ENCODE measurements around the gene PIAS1.

The PIAS1 gene

DNA sequence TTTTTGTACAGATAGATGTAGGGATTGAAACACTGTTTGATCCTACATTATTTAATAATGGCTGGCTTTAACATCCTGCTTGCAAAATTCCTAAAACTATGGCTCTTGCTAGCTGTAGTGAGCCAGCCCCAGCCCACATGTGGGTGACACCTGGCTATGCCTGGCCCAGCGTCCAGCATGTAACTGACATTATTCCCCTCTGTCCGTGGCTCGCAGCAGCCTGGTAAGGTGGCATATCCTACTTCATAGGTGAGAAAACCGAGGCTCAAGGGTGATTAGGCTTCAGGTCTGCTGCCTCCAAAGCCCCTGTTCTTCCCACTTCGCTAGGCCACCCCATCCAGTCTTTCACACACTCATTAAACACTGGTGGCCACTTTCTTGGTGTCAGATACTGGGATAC is 149.4 kb downstream of the PIAS1 start:
- TF ChIP-seq, protein P1, sequence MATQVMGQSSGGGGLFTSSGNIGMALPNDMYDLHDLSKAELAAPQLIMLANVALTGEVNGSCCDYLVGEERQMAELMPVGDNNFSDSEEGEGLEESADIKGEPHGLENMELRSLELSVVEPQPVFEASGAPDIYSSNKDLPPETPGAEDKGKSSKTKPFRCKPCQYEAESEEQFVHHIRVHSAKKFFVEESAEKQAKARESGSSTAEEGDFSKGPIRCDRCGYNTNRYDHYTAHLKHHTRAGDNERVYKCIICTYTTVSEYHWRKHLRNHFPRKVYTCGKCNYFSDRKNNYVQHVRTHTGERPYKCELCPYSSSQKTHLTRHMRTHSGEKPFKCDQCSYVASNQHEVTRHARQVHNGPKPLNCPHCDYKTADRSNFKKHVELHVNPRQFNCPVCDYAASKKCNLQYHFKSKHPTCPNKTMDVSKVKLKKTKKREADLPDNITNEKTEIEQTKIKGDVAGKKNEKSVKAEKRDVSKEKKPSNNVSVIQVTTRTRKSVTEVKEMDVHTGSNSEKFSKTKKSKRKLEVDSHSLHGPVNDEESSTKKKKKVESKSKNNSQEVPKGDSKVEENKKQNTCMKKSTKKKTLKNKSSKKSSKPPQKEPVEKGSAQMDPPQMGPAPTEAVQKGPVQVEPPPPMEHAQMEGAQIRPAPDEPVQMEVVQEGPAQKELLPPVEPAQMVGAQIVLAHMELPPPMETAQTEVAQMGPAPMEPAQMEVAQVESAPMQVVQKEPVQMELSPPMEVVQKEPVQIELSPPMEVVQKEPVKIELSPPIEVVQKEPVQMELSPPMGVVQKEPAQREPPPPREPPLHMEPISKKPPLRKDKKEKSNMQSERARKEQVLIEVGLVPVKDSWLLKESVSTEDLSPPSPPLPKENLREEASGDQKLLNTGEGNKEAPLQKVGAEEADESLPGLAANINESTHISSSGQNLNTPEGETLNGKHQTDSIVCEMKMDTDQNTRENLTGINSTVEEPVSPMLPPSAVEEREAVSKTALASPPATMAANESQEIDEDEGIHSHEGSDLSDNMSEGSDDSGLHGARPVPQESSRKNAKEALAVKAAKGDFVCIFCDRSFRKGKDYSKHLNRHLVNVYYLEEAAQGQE (IDR thresholded peaks at IDR 0.05; ENCODE audit: insufficient read depth in 1 of 2, low read depth in 2 of 2, low read length in 2 of 2) = no peak
- TF ChIP-seq POLR2AphosphoS5 (IDR thresholded peaks at IDR 0.05; ENCODE audit: low read depth, low read length) (no peak), FOXP2 (optimal IDR thresholded peaks at IDR 0.05; ENCODE audit: borderline replicate concordance, extremely low read depth, extremely low read length, insufficient read depth) (no peak), TAF1 (IDR thresholded peaks at IDR 0.05; ENCODE audit: borderline replicate concordance, insufficient read depth, low read length) (no peak), SIN3A (IDR thresholded peaks at IDR 0.05; ENCODE audit: borderline replicate concordance, insufficient read depth, low read length) (no peak)

DNA sequence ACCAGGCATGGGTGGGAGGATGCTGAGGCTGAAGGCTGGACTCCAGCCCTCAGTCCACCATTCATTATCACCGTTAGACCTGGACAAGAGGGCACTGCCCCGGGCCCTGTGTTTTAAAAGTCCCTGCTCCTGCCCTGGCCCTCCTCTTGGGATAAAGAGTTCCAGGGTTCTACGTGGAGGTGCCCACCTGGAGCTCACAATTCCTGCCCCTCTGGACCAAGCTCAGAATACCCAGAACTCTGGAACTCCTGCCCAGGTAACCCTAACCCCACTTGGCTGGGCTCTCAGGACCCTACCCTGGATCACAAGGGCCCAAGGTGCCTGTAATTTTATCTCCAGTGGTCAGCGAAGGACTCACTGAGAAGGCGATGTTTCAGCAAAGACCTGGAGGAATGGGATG is 149.8 kb downstream of the PIAS1 start:
- TF ChIP-seq TAF1 (IDR thresholded peaks at IDR 0.05; ENCODE audit: borderline replicate concordance, insufficient read depth, low read length) = no peak
- TF ChIP-seq FOXP2 (optimal IDR thresholded peaks at IDR 0.05; ENCODE audit: borderline replicate concordance, extremely low read depth, extremely low read length, insufficient read depth) = no peak
- no peak for TF ChIP-seq SIN3A (IDR thresholded peaks at IDR 0.05; ENCODE audit: borderline replicate concordance, insufficient read depth, low read length)
- no peak for TF ChIP-seq POLR2AphosphoS5 (IDR thresholded peaks at IDR 0.05; ENCODE audit: low read depth, low read length)
- TF ChIP-seq, protein P1 (IDR thresholded peaks at IDR 0.05; ENCODE audit: insufficient read depth in 1 of 2, low read depth in 2 of 2, low read length in 2 of 2) = no peak

DNA sequence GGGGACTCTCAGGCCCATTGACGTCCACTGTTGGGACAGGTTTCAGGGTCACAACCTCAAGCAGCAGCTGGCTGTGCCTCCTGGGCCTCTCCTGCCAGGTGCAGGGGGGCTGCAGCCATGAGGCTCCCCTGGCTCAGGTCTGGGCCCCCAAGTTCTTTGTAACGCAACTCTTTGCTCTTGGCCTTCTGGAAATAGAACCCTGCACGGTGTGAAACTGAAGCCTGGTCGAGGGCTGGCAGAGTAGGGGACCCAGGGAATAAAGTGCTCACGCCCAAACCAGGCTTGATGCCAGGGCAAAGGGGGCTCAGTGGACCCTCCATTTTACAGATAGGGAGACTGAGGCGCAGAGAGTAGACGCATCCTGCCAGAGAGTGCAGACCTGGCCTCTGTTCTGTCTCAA is 150.2 kb downstream of the PIAS1 start:
- TF ChIP-seq FOXP2 (optimal IDR thresholded peaks at IDR 0.05; ENCODE audit: borderline replicate concordance, extremely low read depth, extremely low read length, insufficient read depth) (no peak), TAF1 (IDR thresholded peaks at IDR 0.05; ENCODE audit: borderline replicate concordance, insufficient read depth, low read length) (no peak), POLR2AphosphoS5 (IDR thresholded peaks at IDR 0.05; ENCODE audit: low read depth, low read length) (no peak), SIN3A (IDR thresholded peaks at IDR 0.05; ENCODE audit: borderline replicate concordance, insufficient read depth, low read length) (no peak)
- TF ChIP-seq, protein P1 (IDR thresholded peaks at IDR 0.05; ENCODE audit: insufficient read depth in 1 of 2, low read depth in 2 of 2, low read length in 2 of 2) = no peak

DNA sequence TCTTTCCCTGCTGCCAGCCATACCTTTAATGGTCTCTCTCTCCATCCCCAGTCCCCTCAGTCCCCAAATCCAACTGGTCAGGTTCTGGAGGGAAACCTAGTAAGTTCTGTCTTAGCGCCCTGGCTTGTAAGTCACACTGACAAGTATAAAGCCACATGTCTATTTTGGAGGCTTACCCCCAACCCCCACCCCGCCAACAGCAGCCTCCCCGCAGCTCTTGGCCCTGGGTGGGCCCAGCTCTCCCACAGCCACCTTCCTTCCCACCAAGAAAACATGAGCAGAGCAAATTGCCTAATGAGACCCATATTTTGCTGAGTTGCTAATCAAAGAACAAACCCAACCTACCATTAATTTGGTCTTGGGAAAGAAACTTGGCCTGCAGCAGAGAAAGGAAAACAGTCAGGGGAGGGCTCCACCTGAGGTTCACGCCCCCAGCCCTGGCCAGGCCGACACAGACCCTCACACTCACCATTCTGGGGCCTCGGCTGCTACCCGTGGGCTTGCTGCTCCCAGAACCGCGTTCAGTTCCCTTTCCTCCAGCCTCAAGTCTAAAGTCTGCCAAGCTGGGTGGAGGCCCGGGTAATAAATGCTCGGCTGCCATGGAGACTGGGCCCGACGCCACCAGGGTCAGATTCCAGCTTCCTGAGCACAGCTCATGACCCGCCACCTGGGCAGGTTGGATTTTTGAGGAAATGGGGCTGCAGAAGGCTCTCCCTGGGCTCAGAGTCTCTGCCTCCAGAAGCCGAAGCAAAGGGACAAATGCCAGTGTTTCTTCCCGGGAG is 150.9 kb downstream of the PIAS1 start, which contains the start of gene CALML4:
Gene CALML4 (minus strand): TSS at position 557 of the 782 bp plus-strand sequence. CDS start 85 bp downstream, at position 472.
- TF ChIP-seq, protein P1 (IDR thresholded peaks at IDR 0.05; ENCODE audit: insufficient read depth in 1 of 2, low read depth in 2 of 2, low read length in 2 of 2) = no peak
- no peak for TF ChIP-seq POLR2AphosphoS5 (IDR thresholded peaks at IDR 0.05; ENCODE audit: low read depth, low read length)
- TF ChIP-seq TAF1 (IDR thresholded peaks at IDR 0.05; ENCODE audit: borderline replicate concordance, insufficient read depth, low read length) = no peak
- no peak for TF ChIP-seq SIN3A (IDR thresholded peaks at IDR 0.05; ENCODE audit: borderline replicate concordance, insufficient read depth, low read length)
- TF ChIP-seq FOXP2 (optimal IDR thresholded peaks at IDR 0.05; ENCODE audit: borderline replicate concordance, extremely low read depth, extremely low read length, insufficient read depth) = no peak

Data from PFSK-1 (cell line).